HEK293 (cell line): Measurements from ENCODE around the gene KXD1.

Source experiments
- CTCF ChIA-PET: fragments of 350-600 bp; formaldehyde crosslinking; extraction: SDS; loops from one replicate; lab custom pipeline; 2021; ENCODE audit warnings: antibody characterized with exemption; lab: Yijun Ruan, JAX
- POLR2A ChIA-PET: fragments of 300-600 bp; formaldehyde crosslinking; extraction: SDS; loops from one replicate; lab custom pipeline; 2020; ENCODE audit warnings: antibody characterized with exemption, inconsistent platforms; lab: Yijun Ruan, JAX
- H3K27ac ChIP-seq: fragments of 200-500 bp; sonication (Bioruptor generic); 2 replicates; pipeline ENCODE4 v1.5.1; 2014; ENCODE audit warnings: low read depth, low read length, control low read depth, inconsistent platforms; ENCODE audit errors: extremely low read depth
- H3K36me3 ChIP-seq, 2 experiments: fragments of 200-500 bp in 1 of 2; sonication (Bioruptor generic) in 1 of 2; 1 replicate in 1 of 2; 2 replicates in 1 of 2; pipeline ENCODE4 v1.5.1; 2014 to 2017; ENCODE audit warnings: inconsistent platforms in 2 of 2, low read length in 2 of 2; ENCODE audit not compliant: control insufficient read depth in 2 of 2, insufficient read depth in 1 of 2
- H3K4me1 ChIP-seq: fragments of 200-500 bp; sonication (Bioruptor generic); 2 replicates; pipeline ENCODE4 v1.5.1; 2014; ENCODE audit warnings: mild to moderate bottlenecking, low read length, inconsistent platforms; ENCODE audit not compliant: control insufficient read depth, insufficient read depth
- H3K4me3 ChIP-seq: 2 replicates; pipeline ENCODE4 v1.5.1; 2011; ENCODE audit warnings: low read depth, mild to moderate bottlenecking, control low read depth, low read length, moderate library complexity
- H3K9me3 ChIP-seq: fragments of 200-500 bp; sonication (Bioruptor generic); 2 replicates; pipeline ENCODE4 v1.5.1; 2014; ENCODE audit warnings: low read depth, low read length, inconsistent platforms; ENCODE audit not compliant: control insufficient read depth, insufficient read depth
- CTCF ChIP-seq: fragments of 450-650 bp; formaldehyde crosslinking; IDR thresholded peaks from 2 replicates; pipeline ENCODE4 v1.5.1; 2016; ENCODE audit warnings: missing biosample characterization, missing genetic modification characterization
- ELK4 ChIP-seq: IDR thresholded peaks from 2 replicates; pipeline ENCODE4 v1.6.1; 2011; ENCODE audit warnings: mild to moderate bottlenecking, low read depth, low read length, borderline replicate concordance
- GFI1B ChIP-seq: fragments of 450-650 bp; formaldehyde crosslinking; IDR thresholded peaks from 2 replicates; pipeline ENCODE4 v1.5.1; 2016; ENCODE audit warnings: missing biosample characterization, missing genetic modification characterization
- GLIS1 ChIP-seq: fragments of 450-650 bp; formaldehyde crosslinking; IDR thresholded peaks from 2 replicates; pipeline ENCODE4 v1.5.1; 2016; ENCODE audit warnings: missing biosample characterization, missing genetic modification characterization
- IKZF3 ChIP-seq: fragments of 450-650 bp; IDR thresholded peaks from 2 replicates; pipeline ENCODE4 v1.5.0; 2018; ENCODE audit warnings: missing biosample characterization, mild to moderate bottlenecking, missing genetic modification characterization, moderate library complexity
- INSM2 ChIP-seq: fragments of 450-650 bp; formaldehyde crosslinking; IDR thresholded peaks from 2 replicates; pipeline ENCODE4 v1.5.1; 2016; ENCODE audit warnings: missing biosample characterization, missing genetic modification characterization
- KLF17 ChIP-seq: fragments of 450-650 bp; formaldehyde crosslinking; IDR thresholded peaks from 2 replicates; pipeline ENCODE4 v1.5.1; 2016; ENCODE audit warnings: missing biosample characterization, missing genetic modification characterization
- MEIS1 ChIP-seq: sonication (generic); formaldehyde crosslinking; IDR thresholded peaks from 2 replicates; pipeline ENCODE4 v1.8.1; 2022; ENCODE audit warnings: missing genetic modification reagents, mild to moderate bottlenecking, borderline replicate concordance
- ZBTB44 ChIP-seq: fragments of 450-650 bp; IDR thresholded peaks from 2 replicates; pipeline ENCODE4 v1.5.1; 2018; ENCODE audit warnings: missing biosample characterization, mild to moderate bottlenecking, missing genetic modification characterization
- ZNF221 ChIP-seq: fragments of 450-650 bp; formaldehyde crosslinking; IDR thresholded peaks from 2 replicates; pipeline ENCODE4 v1.5.1; 2017; ENCODE audit warnings: missing biosample characterization, missing genetic modification characterization, borderline replicate concordance
- ZNF223 ChIP-seq: fragments of 450-650 bp; formaldehyde crosslinking; IDR thresholded peaks from 2 replicates; pipeline ENCODE4 v1.5.1; 2016; ENCODE audit warnings: missing biosample characterization, missing genetic modification characterization
- ZNF341 ChIP-seq: fragments of 450-650 bp; formaldehyde crosslinking; IDR thresholded peaks from 2 replicates; pipeline ENCODE4; 2016; ENCODE audit warnings: low read depth, missing biosample characterization, missing genetic modification characterization
- ZNF560 ChIP-seq: fragments of 450-650 bp; formaldehyde crosslinking; IDR thresholded peaks from 2 replicates; pipeline ENCODE4 v1.5.1; 2017; ENCODE audit warnings: missing biosample characterization, missing genetic modification characterization, borderline replicate concordance
- ZNF624 ChIP-seq: fragments of 450-650 bp; formaldehyde crosslinking; IDR thresholded peaks from 2 replicates; pipeline ENCODE4 v1.5.1; 2017; ENCODE audit warnings: missing biosample characterization, missing genetic modification characterization
- ZNF707 ChIP-seq: fragments of 450-650 bp; formaldehyde crosslinking; IDR thresholded peaks from 2 replicates; pipeline ENCODE4 v1.5.1; 2016; ENCODE audit warnings: missing biosample characterization, missing genetic modification characterization
- ZSCAN23 ChIP-seq: fragments of 450-650 bp; formaldehyde crosslinking; IDR thresholded peaks from 2 replicates; pipeline ENCODE4 v1.5.1; 2016; ENCODE audit warnings: missing biosample characterization, missing genetic modification characterization
- ZSCAN5A ChIP-seq: fragments of 450-650 bp; formaldehyde crosslinking; IDR thresholded peaks from 2 replicates; pipeline ENCODE4 v1.5.1; 2016; ENCODE audit warnings: missing biosample characterization, missing genetic modification characterization

The KXD1 gene

GRCh38 chr19:18589380-18590272, 32.0 kb downstream of the KXD1 start (continued):
- no peak for TF ChIP-seq ZNF221
- TF ChIP-seq IKZF3 (tag by site-specific recombination): peak; percentile 96
- no peak for TF ChIP-seq ZNF624 (tag by site-specific recombination)
- TF ChIP-seq GFI1B: no peak
- TF ChIP-seq ZNF560 (tag by site-specific recombination): no peak
- 0 out of 2 replicates have a peak, but pooled peaks have one; percentile 50 for TF ChIP-seq KLF17 (tag by site-specific recombination)
- peak; percentile 99 for TF ChIP-seq ZNF223 (tag by site-specific recombination)
- peak; percentile 88 for TF ChIP-seq GLIS1 (tag by site-specific recombination)

GRCh38 chr19:18590273-18591272, 32.9 kb downstream of the KXD1 start:
- ChIA-PET CTCF (interaction anchor here (0.7 to 1.4 kb wide), 5 partner anchors 36 to 242 kb away, joined by 3 read pairs; no protein-coding TSS in a partner anchor), POLR2A (interaction anchor here (1.5 to 5.7 kb wide), 2 partner anchors 19 to 256 kb away, joined by 3 to 60 read pairs; partner anchors contain the start of gene UBA52)
- Histone ChIP-seq H3K27ac (no peak overlapping the region), H3K9me3 (no peaks in the 10 kb centered on the region), H3K4me1 (no peaks in the 10 kb centered on the region), H3K4me3 (no peak overlapping the region), H3K36me3 (peaks cover 0 to 6% of the 10 kb centered on the region in 2 experiments; a peak in 1 of 3 replicates)
- TF ChIP-seq CTCF (tag by site-specific recombination) (peak; percentile 48; the same call in 1 of the 2 replicates), ZSCAN5A (tag by site-specific recombination) (no peak)

GRCh38 chr19:18591735-18592385, 34.2 kb downstream of the KXD1 start:
- no peak overlapping the region for H3K4me3 ChIP-seq
- ChIA-PET CTCF (interaction anchor here (1.0 to 3.1 kb wide), 4 partner anchors 71 to 395 kb away, joined by 3 to 19 read pairs (median 3); no protein-coding TSS in a partner anchor), POLR2A (interaction anchor here (2.9 kb wide), 1 partner anchor 20 kb away, joined by 11 read pairs; the partner anchor contains the start of gene UBA52)
- H3K36me3 ChIP-seq: peaks cover 0 to 6% of the 10 kb centered on the region in 2 experiments; a peak in 1 of 3 replicates
- H3K9me3 ChIP-seq: no peaks in the 10 kb centered on the region
- TF ChIP-seq INSM2: no peak
- TF ChIP-seq ZNF341 (tag by site-specific recombination): peak; percentile 38; the same call in 1 of the 2 replicates
- TF ChIP-seq ELK4: no peak
- 0 out of 2 replicates have a peak, but pooled peaks have one; percentile 6 for TF ChIP-seq ZBTB44
- no peak for TF ChIP-seq ZSCAN23 (tag by site-specific recombination)
- TF ChIP-seq ZNF707 (tag by site-specific recombination): no peak
- TF ChIP-seq MEIS1 (CRISPR knock-in tag): no peak
- no peaks in the 10 kb centered on the region for H3K4me1 ChIP-seq
- H3K27ac ChIP-seq: no peak overlapping the region
